SK-N-SH (cell line): Measurements from ENCODE around the gene OTOG. TPM values are rescaled to one million over a fixed set of nuclear protein-coding genes. Genes with fewer than 3 reads are reported as not detected.
A peak's percentile ranks its signal among the peaks of the same experiment; 100 is the strongest.

Experiments
- CTCF ChIA-PET: fragments of 300-600, 350-600 bp; formaldehyde crosslinking; extraction: SDS; loops from one replicate; lab custom pipeline; 2021; lab: Yijun Ruan, JAX
- POLR2A ChIA-PET: fragments of 350-600 bp; sonication (Branson Sonifier 250); formaldehyde crosslinking; extraction: SDS; loops from one replicate; lab custom pipeline; 2020; ENCODE audit warnings: antibody characterized with exemption, inconsistent platforms; lab: Yijun Ruan, JAX
- DNase-seq: peaks from one replicate; pipeline ENCODE4 v3.0.0; 2012
- H2AFZ ChIP-seq: fragments of 200-600 bp; sonication (generic); 2 replicates; pipeline ENCODE4 v1.8.1; 2016; ENCODE audit warnings: antibody characterized with exemption, mild to moderate bottlenecking, low read depth
- H3F3A ChIP-seq: fragments of 200-600 bp; sonication (generic); replicated peaks from 2 replicates; pipeline ENCODE3; 2016; ENCODE audit warnings: antibody characterized with exemption, mild to moderate bottlenecking; ENCODE audit not compliant: insufficient read depth
- H3K27ac ChIP-seq, 2 experiments: fragments of 200-500 bp in 1 of 2; fragments of 200-600 bp in 1 of 2; sonication (Bioruptor generic) in 1 of 2; sonication (generic), shearing (Covaris generic) in 1 of 2; 2 replicates each; pipeline versions ENCODE4 v1.5.1 to v1.6.1; 2014 to 2016; ENCODE audit warnings: low read depth in 2 of 2, inconsistent platforms in 1 of 2, low read length in 1 of 2, mild to moderate bottlenecking in 1 of 2, mixed read lengths in 1 of 2
- H3K27me3 ChIP-seq: fragments of 200-600 bp; sonication (generic), shearing (Covaris generic); 2 replicates; pipeline ENCODE4 v1.6.1; 2016; ENCODE audit warnings: mixed run types; ENCODE audit not compliant: insufficient read depth
- H3K36me3 ChIP-seq, 2 experiments: fragments of 200-500 bp in 1 of 2; fragments of 200-600 bp in 1 of 2; sonication (Bioruptor generic) in 1 of 2; sonication (generic) in 1 of 2; replicated peaks in 1 of 2; 2 replicates each; pipeline versions ENCODE3 to v1.5.1; 2014 to 2016; ENCODE audit warnings: low read length in 1 of 2, mild to moderate bottlenecking in 1 of 2; ENCODE audit not compliant: insufficient read depth in 2 of 2, control insufficient read depth in 1 of 2
- H3K4me1 ChIP-seq, 2 experiments: fragments of 200-500 bp in 1 of 2; fragments of 200-600 bp in 1 of 2; sonication (Bioruptor generic) in 1 of 2; sonication (generic), shearing (Covaris generic) in 1 of 2; 2 replicates each; pipeline versions ENCODE4 v1.5.1 to v1.6.1; 2014 to 2016; ENCODE audit warnings: low read depth in 1 of 2, low read length in 1 of 2, mixed run types in 1 of 2; ENCODE audit not compliant: insufficient read depth in 2 of 2, control insufficient read depth in 1 of 2
- H3K4me2 ChIP-seq: fragments of 200-600 bp; sonication (generic), shearing (Covaris generic); 2 replicates; pipeline ENCODE4 v1.6.1; 2017; ENCODE audit warnings: mixed run types
- H3K4me3 ChIP-seq, 2 experiments: fragments of 200-500 bp in 1 of 2; fragments of 200-600 bp in 1 of 2; sonication (Bioruptor generic) in 1 of 2; sonication (generic), shearing (Covaris generic) in 1 of 2; 2 replicates each; pipeline versions ENCODE4 v1.5.1 to v1.8.1; 2014 to 2016; ENCODE audit warnings: low read depth in 2 of 2, inconsistent platforms in 1 of 2, low read length in 1 of 2, mild to moderate bottlenecking in 1 of 2, mixed read lengths in 1 of 2, moderate library complexity in 1 of 2
- H3K79me2 ChIP-seq: fragments of 200-600 bp; sonication (generic); 2 replicates; pipeline ENCODE4 v1.8.1; 2017; ENCODE audit warnings: mild to moderate bottlenecking; ENCODE audit not compliant: insufficient read depth
- H3K9ac ChIP-seq: fragments of 200-600 bp; sonication (generic); 2 replicates; pipeline ENCODE4 v1.6.1; 2017; ENCODE audit warnings: mixed run types
- H3K9me2 ChIP-seq: fragments of 200-600 bp; sonication (generic); 2 replicates; pipeline ENCODE4 v1.6.1; 2017; ENCODE audit warnings: mixed run types
- H3K9me3 ChIP-seq: fragments of 200-600 bp; sonication (generic); 2 replicates; pipeline ENCODE4 v1.6.1; 2017; ENCODE audit warnings: mixed run types, mild to moderate bottlenecking, moderate library complexity
- H4K20me1 ChIP-seq: fragments of 200-600 bp; sonication (generic); 2 replicates; pipeline ENCODE4 v1.6.1; 2017; ENCODE audit warnings: mild to moderate bottlenecking, mixed run types; ENCODE audit not compliant: insufficient read depth
- CTCF ChIP-seq: fragments of 200-600 bp; sonication (generic); IDR thresholded peaks from 2 replicates; pipeline ENCODE4 v1.6.1; 2017; ENCODE audit warnings: antibody characterized with exemption, mild to moderate bottlenecking, moderate library complexity
- ELF1 ChIP-seq: IDR thresholded peaks from 2 replicates; pipeline ENCODE4 v1.4.0; 2012
- FOSL2 ChIP-seq: IDR thresholded peaks from 2 replicates; pipeline ENCODE4 v1.4.0; 2012; ENCODE audit warnings: low read depth, mild to moderate bottlenecking, moderate library complexity, borderline replicate concordance
- FOXJ3 ChIP-seq: sonication (generic); formaldehyde crosslinking; IDR thresholded peaks from 2 replicates; pipeline ENCODE4 v1.5.1; 2020; ENCODE audit warnings: mild to moderate bottlenecking, missing genetic modification reagents
- FOXM1 ChIP-seq: IDR thresholded peaks from 2 replicates; pipeline ENCODE4 v1.4.0; 2012; ENCODE audit warnings: low read depth, mild to moderate bottlenecking
- GABPA ChIP-seq: IDR thresholded peaks from 2 replicates; pipeline ENCODE4 v1.4.0; 2012; ENCODE audit warnings: low read depth, mild to moderate bottlenecking
- MEF2A ChIP-seq: IDR thresholded peaks from 2 replicates; pipeline ENCODE4 v1.4.0; 2012; ENCODE audit warnings: low read depth, borderline replicate concordance
- NFIC ChIP-seq: IDR thresholded peaks from 2 replicates; pipeline ENCODE4 v1.4.0; 2012; ENCODE audit warnings: borderline replicate concordance
- RXRA ChIP-seq: IDR thresholded peaks from 2 replicates; pipeline ENCODE4 v1.4.0; 2012; ENCODE audit warnings: low read depth, mild to moderate bottlenecking, borderline replicate concordance
- SMC3 ChIP-seq: IDR thresholded peaks from 2 replicates; pipeline ENCODE4 v1.6.1; 2012; ENCODE audit warnings: low read depth, low read length, improper control_type of control experiment
- TCF12 ChIP-seq: IDR thresholded peaks from 2 replicates; pipeline ENCODE4 v1.4.0; 2012
- TEAD4 ChIP-seq: IDR thresholded peaks from 2 replicates; pipeline ENCODE4 v1.4.0; 2012; ENCODE audit warnings: mild to moderate bottlenecking, borderline replicate concordance; ENCODE audit not compliant: insufficient read depth
- USF1 ChIP-seq: IDR thresholded peaks from 2 replicates; pipeline ENCODE4 v1.4.0; 2012; ENCODE audit warnings: low read depth, borderline replicate concordance
- USF2 ChIP-seq: fragments of 150-350 bp; IDR thresholded peaks from 2 replicates; pipeline ENCODE4 v1.6.1; 2017; ENCODE audit warnings: antibody characterized with exemption, low read length, low read depth, borderline replicate concordance
- WGBS: methylation state at CpG from one replicate; pipeline ENCODE4 v1.1.6; 2017; ENCODE audit warnings: low lambda C conversion rate; 5-methylcytosine and 5-hydroxymethylcytosine counted together
- polyA plus RNA-seq, 3 experiments: library from polyadenylated mRNA; depleted of rRNA; stranded (reverse); fragments of >200 nt; gene quantifications; 2 replicates each; pipeline ENCODE4 v1.2.3, GENCODE V29; 2012
- TF ChIP-seq, protein P1 (sequence below): IDR thresholded peaks from 2 replicates; pipeline ENCODE4 v1.6.1; 2012; ENCODE audit warnings: mild to moderate bottlenecking, low read depth, low read length, moderate library complexity

OTOG gene
- polyA plus RNA-seq, 1 of the 3 experiments (the other 2 are of a cell fraction), result not detected

DNA sequence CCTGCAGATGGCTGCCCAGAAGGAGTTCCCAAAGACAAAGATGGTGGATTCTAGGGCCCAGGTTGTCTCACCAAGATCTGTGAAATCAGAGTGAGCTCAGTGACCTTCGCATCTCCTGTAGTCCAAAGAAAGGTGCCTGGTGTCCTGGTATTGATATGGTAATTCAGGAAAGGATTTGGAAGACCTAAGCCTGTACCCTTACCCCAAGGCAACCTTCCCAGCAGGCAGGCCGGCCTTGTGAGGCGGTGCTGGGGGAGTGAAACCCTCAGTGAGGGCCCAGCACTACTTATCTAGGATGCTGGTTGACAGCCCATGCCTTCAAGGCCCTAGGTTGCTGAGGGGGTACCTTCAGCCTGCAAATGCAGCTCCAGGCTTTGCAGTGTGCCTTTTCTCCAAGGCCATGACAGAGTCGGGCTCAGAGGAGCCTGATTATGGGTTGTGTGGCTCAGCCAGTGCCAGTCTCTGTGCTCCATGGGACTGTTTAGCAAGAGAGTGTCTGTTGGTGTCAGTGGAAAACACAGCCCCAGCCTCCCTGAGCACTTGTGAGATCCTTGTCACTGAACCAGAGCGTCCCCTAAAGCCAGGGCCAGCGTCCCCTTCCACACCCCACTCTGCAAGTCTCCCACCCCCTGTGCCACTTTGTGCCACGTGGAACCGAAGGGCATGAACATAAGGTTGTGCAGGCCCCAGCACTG, 99.5 kb downstream of the OTOG start:
- Histone ChIP-seq H3K4me3 (no peak overlapping the region), H3K27ac (no peak overlapping the region), H3K27me3 (no peaks in the 10 kb centered on the region), H3K9me3 (no peaks in the 10 kb centered on the region), H3K9ac (no peak overlapping the region), H2AFZ (no peak overlapping the region), H4K20me1 (no peaks in the 10 kb centered on the region), H3K79me2 (no peaks in the 10 kb centered on the region), H3K36me3 (no peaks in the 10 kb centered on the region), H3K9me2 (no peaks in the 10 kb centered on the region), H3K4me1 (no peaks in the 10 kb centered on the region; a peak in 1 of 4 replicates), H3K4me2 (no peak overlapping the region), H3F3A (no peaks in the 10 kb centered on the region)
- ChIA-PET POLR2A (no interaction called here), CTCF (interaction anchor here (1.2 kb wide), 1 partner anchor 11 kb away, joined by 5 read pairs; no protein-coding TSS in a partner anchor)
- WGBS, result 20% methylated on average over 8 of the region's 8 CpGs
- peak; percentile 0 for DNase-seq
- no peak for TF ChIP-seq FOXJ3 (CRISPR knock-in tag)
- no peak for TF ChIP-seq MEF2A
- no peak for TF ChIP-seq SMC3
- TF ChIP-seq NFIC, result no peak
- no peak for TF ChIP-seq TEAD4
- no peak for TF ChIP-seq FOSL2
- no peak for TF ChIP-seq USF2
- no peak for TF ChIP-seq USF1
- no peak for TF ChIP-seq TCF12
- TF ChIP-seq GABPA, result no peak
- no peak for TF ChIP-seq FOXM1
- no peak for TF ChIP-seq CTCF
- TF ChIP-seq RXRA, result no peak
- no peak for TF ChIP-seq ELF1
- TF ChIP-seq, protein P1, sequence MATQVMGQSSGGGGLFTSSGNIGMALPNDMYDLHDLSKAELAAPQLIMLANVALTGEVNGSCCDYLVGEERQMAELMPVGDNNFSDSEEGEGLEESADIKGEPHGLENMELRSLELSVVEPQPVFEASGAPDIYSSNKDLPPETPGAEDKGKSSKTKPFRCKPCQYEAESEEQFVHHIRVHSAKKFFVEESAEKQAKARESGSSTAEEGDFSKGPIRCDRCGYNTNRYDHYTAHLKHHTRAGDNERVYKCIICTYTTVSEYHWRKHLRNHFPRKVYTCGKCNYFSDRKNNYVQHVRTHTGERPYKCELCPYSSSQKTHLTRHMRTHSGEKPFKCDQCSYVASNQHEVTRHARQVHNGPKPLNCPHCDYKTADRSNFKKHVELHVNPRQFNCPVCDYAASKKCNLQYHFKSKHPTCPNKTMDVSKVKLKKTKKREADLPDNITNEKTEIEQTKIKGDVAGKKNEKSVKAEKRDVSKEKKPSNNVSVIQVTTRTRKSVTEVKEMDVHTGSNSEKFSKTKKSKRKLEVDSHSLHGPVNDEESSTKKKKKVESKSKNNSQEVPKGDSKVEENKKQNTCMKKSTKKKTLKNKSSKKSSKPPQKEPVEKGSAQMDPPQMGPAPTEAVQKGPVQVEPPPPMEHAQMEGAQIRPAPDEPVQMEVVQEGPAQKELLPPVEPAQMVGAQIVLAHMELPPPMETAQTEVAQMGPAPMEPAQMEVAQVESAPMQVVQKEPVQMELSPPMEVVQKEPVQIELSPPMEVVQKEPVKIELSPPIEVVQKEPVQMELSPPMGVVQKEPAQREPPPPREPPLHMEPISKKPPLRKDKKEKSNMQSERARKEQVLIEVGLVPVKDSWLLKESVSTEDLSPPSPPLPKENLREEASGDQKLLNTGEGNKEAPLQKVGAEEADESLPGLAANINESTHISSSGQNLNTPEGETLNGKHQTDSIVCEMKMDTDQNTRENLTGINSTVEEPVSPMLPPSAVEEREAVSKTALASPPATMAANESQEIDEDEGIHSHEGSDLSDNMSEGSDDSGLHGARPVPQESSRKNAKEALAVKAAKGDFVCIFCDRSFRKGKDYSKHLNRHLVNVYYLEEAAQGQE, result no peak
